Bronchial epithelial cell (primary cell): Measurements from ENCODE around the gene ITPKB. TPM values are rescaled to one million over a fixed set of nuclear protein-coding genes. Genes with fewer than 3 reads are reported as not detected.

Source experiments
- DNase-seq: peaks from one replicate; pipeline ENCODE4 v3.0.0-alpha.2; 2010; ENCODE audit warnings: low read depth
- FAIRE-seq: peaks from 2 replicates; lab custom pipeline; 2011; peaks lifted over from hg19 to GRCh38; lab: Jason Lieb, UNC
- H3K27me3 ChIP-seq: 2 replicates; pipeline ENCODE4 v1.5.1; 2011; ENCODE audit warnings: low read length; ENCODE audit not compliant: control insufficient read depth, insufficient read depth
- H3K36me3 ChIP-seq: 2 replicates; pipeline ENCODE4 v1.5.1; 2011; ENCODE audit warnings: low read length; ENCODE audit not compliant: control insufficient read depth, insufficient read depth
- H3K4me3 ChIP-seq: 2 replicates; pipeline ENCODE4 v1.5.1; 2011; ENCODE audit warnings: mild to moderate bottlenecking, low read depth, low read length, control low read depth
- total RNA-seq: library from RNA; depleted of rRNA; stranded (reverse); fragments of >200 nt; gene quantifications from 2 replicates; pipeline ENCODE4 v1.2.1, GENCODE V29; 2014
- TF ChIP-seq, protein P1 (sequence below): IDR thresholded peaks from 2 replicates; pipeline ENCODE4 v1.5.1; 2011; ENCODE audit warnings: mild to moderate bottlenecking, moderate library complexity, low read length, control low read depth, inconsistent platforms; ENCODE audit not compliant: insufficient read depth, severe bottlenecking

ITPKB gene
- total RNA-seq, 1 donor from 2014 or later: 1.3 TPM

DNA sequence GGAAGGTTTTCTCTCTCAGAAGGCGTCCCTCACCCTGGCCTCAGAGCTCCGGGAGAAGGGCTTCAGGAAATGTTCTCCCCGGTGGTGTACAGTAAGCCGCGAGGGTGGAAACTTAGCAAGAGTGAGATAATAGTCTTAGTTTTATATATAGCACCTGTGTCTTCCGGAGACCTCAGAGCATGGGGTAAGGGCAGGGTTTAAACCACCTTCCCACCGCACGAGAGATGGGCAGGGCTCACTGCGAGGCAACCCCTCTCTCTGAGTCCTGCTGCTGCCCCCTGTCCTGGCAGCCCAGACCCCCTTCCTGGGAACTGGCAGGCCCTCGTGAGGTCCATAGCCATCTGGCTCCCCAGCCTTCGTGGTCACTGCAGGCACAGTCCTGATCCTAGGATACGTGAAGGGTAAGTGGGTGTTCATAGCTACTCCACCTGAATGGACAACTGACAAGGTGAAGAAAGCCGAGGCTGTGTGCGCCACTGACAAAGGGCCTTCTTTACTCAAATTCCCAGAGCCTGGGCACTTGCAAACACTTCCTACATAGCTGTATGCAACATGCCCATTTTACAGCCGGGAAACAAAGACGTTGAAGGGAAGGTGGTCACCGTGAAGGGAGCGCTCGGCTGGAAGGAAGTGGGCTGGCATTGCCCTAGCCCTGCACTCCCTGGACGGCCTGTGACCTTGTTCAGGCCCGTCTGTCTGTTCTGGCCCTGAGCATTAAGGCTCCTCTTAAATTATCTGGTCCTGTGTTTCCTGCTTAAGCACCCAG lies 26.9 kb downstream of the ITPKB start:
- no peak for FAIRE-seq
- no peaks in the 10 kb centered on the region for H3K27me3 ChIP-seq
- DNase-seq: no peak
- TF ChIP-seq, protein P1, sequence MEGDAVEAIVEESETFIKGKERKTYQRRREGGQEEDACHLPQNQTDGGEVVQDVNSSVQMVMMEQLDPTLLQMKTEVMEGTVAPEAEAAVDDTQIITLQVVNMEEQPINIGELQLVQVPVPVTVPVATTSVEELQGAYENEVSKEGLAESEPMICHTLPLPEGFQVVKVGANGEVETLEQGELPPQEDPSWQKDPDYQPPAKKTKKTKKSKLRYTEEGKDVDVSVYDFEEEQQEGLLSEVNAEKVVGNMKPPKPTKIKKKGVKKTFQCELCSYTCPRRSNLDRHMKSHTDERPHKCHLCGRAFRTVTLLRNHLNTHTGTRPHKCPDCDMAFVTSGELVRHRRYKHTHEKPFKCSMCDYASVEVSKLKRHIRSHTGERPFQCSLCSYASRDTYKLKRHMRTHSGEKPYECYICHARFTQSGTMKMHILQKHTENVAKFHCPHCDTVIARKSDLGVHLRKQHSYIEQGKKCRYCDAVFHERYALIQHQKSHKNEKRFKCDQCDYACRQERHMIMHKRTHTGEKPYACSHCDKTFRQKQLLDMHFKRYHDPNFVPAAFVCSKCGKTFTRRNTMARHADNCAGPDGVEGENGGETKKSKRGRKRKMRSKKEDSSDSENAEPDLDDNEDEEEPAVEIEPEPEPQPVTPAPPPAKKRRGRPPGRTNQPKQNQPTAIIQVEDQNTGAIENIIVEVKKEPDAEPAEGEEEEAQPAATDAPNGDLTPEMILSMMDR: no peak
- no peak overlapping the region for H3K4me3 ChIP-seq
- no peaks in the 10 kb centered on the region for H3K36me3 ChIP-seq

DNA sequence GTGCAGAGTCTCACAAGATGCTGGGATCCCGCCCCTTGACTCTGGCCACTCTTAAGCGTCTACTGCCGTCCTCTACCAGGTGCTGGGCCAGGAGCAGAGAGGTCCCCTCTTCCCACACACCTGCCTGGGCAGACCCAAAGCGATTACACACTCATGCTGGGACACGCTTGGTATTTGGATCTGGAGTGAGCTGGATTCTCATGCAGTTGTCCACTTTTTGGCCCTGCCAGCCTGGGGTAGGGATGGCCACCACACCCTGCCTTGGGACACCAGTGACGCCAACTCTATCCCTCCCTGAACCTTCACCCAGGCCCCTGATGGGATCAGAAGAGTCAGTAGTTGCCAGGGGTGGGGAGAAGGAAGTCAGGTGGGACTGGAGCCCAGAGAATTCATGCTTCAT lies 28.6 kb downstream of the ITPKB start:
- TF ChIP-seq, protein P1: no peak
- H3K36me3 ChIP-seq: no peaks in the 10 kb centered on the region
- DNase-seq (peak; percentile 78), FAIRE-seq (peak; percentile 7)
- no peaks in the 10 kb centered on the region for H3K27me3 ChIP-seq
- no peak overlapping the region for H3K4me3 ChIP-seq

DNA sequence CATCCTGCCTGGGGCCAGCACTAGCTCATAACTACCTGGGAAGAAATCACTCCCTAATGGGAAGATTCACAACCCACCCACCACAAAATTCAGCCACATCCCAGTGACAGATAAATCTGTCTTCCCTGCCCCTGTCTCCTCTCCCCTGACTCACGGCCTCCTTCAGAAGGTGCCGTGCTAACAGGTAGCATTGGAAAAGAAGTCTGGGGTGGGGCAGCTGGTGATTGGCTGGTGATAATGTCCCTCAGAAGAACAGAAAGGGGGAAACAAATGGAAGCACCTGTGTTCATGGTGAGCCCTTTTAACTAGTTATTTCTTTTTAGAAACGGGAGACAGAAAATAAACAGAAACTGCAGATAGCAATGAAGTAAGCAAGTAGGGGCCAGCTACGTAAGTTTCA lies 29.1 kb downstream of the ITPKB start:
- H3K36me3 ChIP-seq: no peaks in the 10 kb centered on the region
- TF ChIP-seq, protein P1: no peak
- no peak overlapping the region for H3K4me3 ChIP-seq
- DNase-seq (peak; percentile 20), FAIRE-seq (no peak)
- H3K27me3 ChIP-seq: no peaks in the 10 kb centered on the region

DNA sequence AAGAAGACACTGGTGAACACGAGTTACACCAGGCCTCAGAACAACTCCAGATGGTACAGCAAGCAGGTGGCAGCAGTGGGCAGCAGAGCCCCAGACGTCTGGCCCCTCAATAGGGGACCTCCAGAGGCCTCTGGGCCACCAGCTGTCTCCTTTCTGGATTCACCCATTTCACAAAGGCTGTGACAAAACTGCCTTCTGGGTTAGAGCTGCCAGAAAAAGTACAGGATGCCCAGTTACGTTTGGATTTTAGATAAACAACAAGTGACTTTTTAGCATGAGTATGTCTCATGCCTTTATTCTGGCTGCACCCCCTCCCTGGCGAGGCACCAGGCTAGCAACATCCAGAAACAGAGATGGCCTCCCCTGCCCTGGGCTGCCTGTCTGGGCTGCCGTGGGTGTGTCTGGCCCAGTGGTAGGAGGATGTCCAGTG lies 30.1 kb downstream of the ITPKB start:
- H3K27me3 ChIP-seq: no peaks in the 10 kb centered on the region
- DNase-seq (no peak), FAIRE-seq (no peak)
- TF ChIP-seq, protein P1: no peak
- no peaks in the 10 kb centered on the region for H3K36me3 ChIP-seq
- H3K4me3 ChIP-seq: no peak overlapping the region

DNA sequence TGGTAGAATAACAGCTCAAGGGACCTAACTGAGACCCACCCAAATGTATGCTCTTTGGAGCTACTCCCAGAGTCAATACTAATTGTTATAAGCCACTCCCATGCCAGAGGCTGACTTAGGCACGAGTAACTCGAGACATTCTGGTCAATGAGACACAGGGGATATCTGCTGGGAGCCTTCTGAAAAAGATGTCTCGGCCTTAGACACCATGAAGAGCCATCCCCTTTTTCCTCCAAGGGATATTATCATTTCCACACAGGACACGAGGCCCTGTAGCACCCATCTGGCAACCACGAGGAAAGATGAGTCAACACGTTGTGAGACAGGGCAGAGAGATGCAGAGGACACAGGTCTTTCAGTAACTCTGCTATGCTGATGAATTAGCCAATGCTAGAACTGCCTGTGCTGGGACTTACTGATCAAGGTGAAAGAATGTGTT lies 30.7 kb downstream of the ITPKB start:
- DNase-seq (peak; percentile 80), FAIRE-seq (peak; percentile 90)
- no peak overlapping the region for H3K4me3 ChIP-seq
- H3K27me3 ChIP-seq: no peaks in the 10 kb centered on the region
- H3K36me3 ChIP-seq: no peaks in the 10 kb centered on the region
- TF ChIP-seq, protein P1: no peak

DNA sequence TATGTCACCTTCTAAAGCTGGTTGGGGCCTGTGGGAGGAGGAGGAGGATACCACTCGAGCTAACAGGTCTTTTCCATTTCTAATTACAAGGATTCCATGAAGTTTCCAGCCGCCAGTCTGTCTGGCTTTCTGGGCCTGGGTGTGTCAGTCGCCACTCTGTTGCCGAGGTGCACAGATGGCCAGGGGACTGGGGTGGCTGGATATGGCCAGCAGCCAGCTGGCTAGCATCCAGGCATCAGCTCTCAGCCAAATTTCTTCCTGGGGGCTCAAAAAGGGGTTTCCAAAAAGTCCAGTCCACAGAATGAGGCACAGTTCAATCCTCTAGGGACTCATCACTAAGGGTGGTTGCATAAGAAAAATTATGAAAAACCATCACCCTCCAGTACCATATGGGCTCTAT lies 32.4 kb downstream of the ITPKB start:
- no peaks in the 10 kb centered on the region for H3K27me3 ChIP-seq
- no peak for FAIRE-seq
- no peaks in the 10 kb centered on the region for H3K36me3 ChIP-seq
- H3K4me3 ChIP-seq: no peak overlapping the region
- TF ChIP-seq, protein P1: no peak
- no peak for DNase-seq
